GM23338 (cell line): ENCODE data around the gene PARVA. TPM values are rescaled to one million over a fixed set of nuclear protein-coding genes. Genes with fewer than 3 reads are reported as not detected.

Experiments used
- ATAC-seq: fragments of 200-7000 bp; cut with Tn5 transposase; 3 replicates; pipeline ENCODE4 v1.9.1; 2020
- DNase-seq: peaks from one replicate; pipeline ENCODE4 v3.0.0-alpha.2; 2015; ENCODE audit warnings: low spot score
- H2AFZ ChIP-seq: fragments of 200-600 bp; sonication (generic); 2 replicates; pipeline ENCODE4 v1.8.0; 2016; ENCODE audit warnings: antibody characterized with exemption, mild to moderate bottlenecking, moderate library complexity
- H3F3A ChIP-seq: fragments of 200-600 bp; sonication (generic); replicated peaks from 2 replicates; pipeline ENCODE4 v1.8.0; 2017; ENCODE audit warnings: antibody characterized with exemption, mixed run types, low read depth
- H3K27ac ChIP-seq: fragments of 200-600 bp; sonication (generic); 2 replicates; pipeline ENCODE4 v1.6.1; 2016; ENCODE audit warnings: low read depth
- H3K27me3 ChIP-seq: fragments of 200-600 bp; sonication (generic); 2 replicates; pipeline ENCODE4 v1.8.0; 2016; ENCODE audit warnings: mild to moderate bottlenecking, mixed run types, moderate library complexity; ENCODE audit not compliant: insufficient read depth
- H3K36me3 ChIP-seq: fragments of 200-600 bp; sonication (generic); 2 replicates; pipeline ENCODE4 v1.8.0; 2016; ENCODE audit warnings: mild to moderate bottlenecking; ENCODE audit not compliant: insufficient read depth
- H3K4me1 ChIP-seq: fragments of 200-600 bp; sonication (generic); 2 replicates; pipeline ENCODE4 v1.8.0; 2016; ENCODE audit warnings: mild to moderate bottlenecking, moderate library complexity; ENCODE audit not compliant: insufficient read depth
- H3K4me2 ChIP-seq: fragments of 200-600 bp; sonication (generic); 2 replicates; pipeline ENCODE4 v1.7.1; 2017; ENCODE audit warnings: mixed run types
- H3K4me3 ChIP-seq: fragments of 200-600 bp; sonication (generic); 2 replicates; pipeline ENCODE4 v1.6.1; 2016; ENCODE audit warnings: mixed run types
- H3K79me2 ChIP-seq: fragments of 200-600 bp; sonication (generic); replicated peaks from 2 replicates; pipeline ENCODE4 v1.8.0; 2017; ENCODE audit warnings: mild to moderate bottlenecking; ENCODE audit not compliant: insufficient read depth
- H3K9me2 ChIP-seq: fragments of 200-600 bp; sonication (generic); 2 replicates; pipeline ENCODE4 v1.8.0; 2017; ENCODE audit not compliant: insufficient read depth
- H4K20me1 ChIP-seq: fragments of 200-600 bp; sonication (generic); replicated peaks from 2 replicates; pipeline ENCODE4 v1.8.0; 2017; ENCODE audit warnings: mild to moderate bottlenecking; ENCODE audit not compliant: insufficient read depth
- H3K27ac Mint-ChIP-seq: 2 replicates; pipeline ENCODE4 v1.8.0; 2020; ENCODE audit warnings: inconsistent platforms, mild to moderate bottlenecking, moderate library complexity, mixed read lengths
- H3K27me3 Mint-ChIP-seq: 3 replicates; pipeline ENCODE4 v1.8.0; 2022; ENCODE audit warnings: low read depth, mild to moderate bottlenecking, moderate library complexity, mixed read lengths, inconsistent platforms; ENCODE audit not compliant: insufficient read depth, poor library complexity
- H3K36me3 Mint-ChIP-seq: 3 replicates; pipeline ENCODE4 v1.8.0; 2021; ENCODE audit warnings: low read depth, mild to moderate bottlenecking, inconsistent platforms, moderate library complexity, mixed read lengths
- H3K4me1 Mint-ChIP-seq: 3 replicates; pipeline ENCODE4 v1.8.0; 2020; ENCODE audit warnings: mild to moderate bottlenecking, inconsistent platforms, mixed read lengths
- H3K4me3 Mint-ChIP-seq: 3 replicates; pipeline ENCODE4 v1.8.0; 2021; ENCODE audit warnings: moderate library complexity, mild to moderate bottlenecking, inconsistent platforms, mixed read lengths
- H3K9me3 Mint-ChIP-seq: 3 replicates; pipeline ENCODE4 v1.8.0; 2020; ENCODE audit warnings: moderate library complexity, mild to moderate bottlenecking, inconsistent platforms, mixed read lengths
- CREB1 ChIP-seq: fragments of 250-450 bp; sonication (Bioruptor Pico); IDR thresholded peaks from 2 replicates; pipeline ENCODE4 v1.5.0; 2020; ENCODE audit warnings: low read depth, mild to moderate bottlenecking, moderate library complexity
- EZH2 ChIP-seq: fragments of 200-600 bp; sonication (generic); IDR thresholded peaks from one replicate; pipeline ENCODE4 v1.8.0; 2017; ENCODE audit warnings: antibody characterized with exemption, mild to moderate bottlenecking, low read depth; ENCODE audit not compliant: unreplicated experiment
- EZH2phosphoT487 ChIP-seq: fragments of 200-600 bp; sonication (generic); IDR thresholded peaks from one replicate; pipeline ENCODE4 v1.8.1; 2018; ENCODE audit warnings: antibody characterized with exemption; ENCODE audit not compliant: unreplicated experiment
- JUNB ChIP-seq: IDR thresholded peaks from one replicate; pipeline ENCODE4 v1.6.1; 2016; ENCODE audit warnings: antibody characterized with exemption; ENCODE audit not compliant: unreplicated experiment
- POLR2AphosphoS5 ChIP-seq: IDR thresholded peaks from 2 replicates; pipeline ENCODE4 v1.6.1; 2016; ENCODE audit warnings: antibody characterized with exemption, low read depth
- STAT1 ChIP-seq: IDR thresholded peaks from one replicate; pipeline ENCODE4 v1.6.1; 2016; ENCODE audit warnings: antibody characterized with exemption; ENCODE audit not compliant: unreplicated experiment
- ZNF114 ChIP-seq: fragments of 250-450 bp; sonication (Bioruptor Pico); IDR thresholded peaks from 2 replicates; pipeline ENCODE4 v1.5.0; 2020; ENCODE audit warnings: mild to moderate bottlenecking, moderate library complexity
- ZNF331 ChIP-seq: fragments of 250-450 bp; sonication (Bioruptor Pico); IDR thresholded peaks from 2 replicates; pipeline ENCODE4 v1.5.0; 2020; ENCODE audit warnings: low read depth, mild to moderate bottlenecking, moderate library complexity
- polyA plus RNA-seq: library from polyadenylated mRNA; unstranded; fragments of >200 nt; fragmentation: Nextera tagmentation; extraction: Ambion mirVana; gene quantifications from 2 replicates; pipeline ENCODE4 v1.2.1, GENCODE V29; 2016
- total RNA-seq: library from RNA; depleted of rRNA; stranded (reverse); fragments of >200 nt; shearing (Covaris generic); gene quantifications from 2 replicates; pipeline ENCODE4 v1.2.3, GENCODE V29; 2014
- TF ChIP-seq, protein P1 (sequence below): IDR thresholded peaks from one replicate; pipeline ENCODE4 v1.6.1; 2018; ENCODE audit warnings: antibody characterized with exemption; ENCODE audit not compliant: unreplicated experiment
- TF ChIP-seq, protein P2 (sequence below), 2 experiments: fragments of 200-600 bp in 1 of 2; sonication (generic) in 1 of 2; conservative IDR thresholded peaks; 2 replicates each; pipeline versions ENCODE4 v1.5.1 to v1.6.1; 2016 to 2017; ENCODE audit warnings: antibody characterized with exemption in 2 of 2, low read depth in 2 of 2, mild to moderate bottlenecking in 2 of 2, moderate library complexity in 1 of 2
- TF ChIP-seq, protein P3 (sequence below): IDR thresholded peaks from 2 replicates; pipeline ENCODE4 v1.6.1; 2016; ENCODE audit warnings: antibody characterized with exemption
- TF ChIP-seq, protein P4 (sequence below): fragments of 250-450 bp; sonication (Bioruptor Pico); IDR thresholded peaks from 2 replicates; pipeline ENCODE4 v1.5.0; 2020; ENCODE audit warnings: mild to moderate bottlenecking, moderate library complexity

The PARVA gene
- total and polyA plus RNA-seq, 2 experiments from 2014 or later, result 5.8 to 6.9 TPM

DNA sequence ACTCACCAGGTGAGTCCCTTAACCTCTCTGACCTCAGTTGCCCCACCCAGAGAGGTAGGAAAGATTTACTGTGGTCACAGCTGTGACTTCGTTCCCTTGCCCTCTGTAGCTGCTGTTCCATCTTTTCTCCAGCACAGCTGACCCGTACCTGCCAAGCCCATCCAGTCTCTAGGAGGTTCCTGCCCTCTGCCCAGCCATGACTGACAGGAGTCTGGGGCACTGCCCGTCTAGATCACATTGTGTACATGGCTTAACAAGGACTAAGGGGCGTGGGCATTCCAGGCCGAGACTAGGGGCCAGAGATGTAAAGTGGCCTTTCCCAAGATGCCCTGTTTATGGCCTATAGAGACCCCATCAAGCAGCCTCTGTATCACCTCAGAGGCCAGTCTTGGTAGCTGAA is 132.0 kb downstream of the PARVA start:
- peaks cover 14% of the 10 kb centered on the region for H3K4me1 Mint-ChIP-seq

More for the DNA sequence above, 132.0 kb downstream of the PARVA start:
- H3K4me3 ChIP-seq, result no peak overlapping the region
- no peaks in the 10 kb centered on the region for H3K79me2 ChIP-seq
- H3K36me3 ChIP-seq, result no peaks in the 10 kb centered on the region
- peaks cover 14% of the 10 kb centered on the region; the same call in 1 of the 2 replicates for H3K4me1 ChIP-seq
- H3F3A ChIP-seq, result no peaks in the 10 kb centered on the region
- H3K27ac Mint-ChIP-seq, result no peak overlapping the region
- no peak overlapping the region for H3K4me2 ChIP-seq
- TF ChIP-seq EZH2phosphoT487 (no peak), ZNF331 (CRISPR knock-in tag) (no peak), STAT1 (no peak), POLR2AphosphoS5 (no peak), CREB1 (CRISPR knock-in tag) (no peak), JUNB (no peak), ZNF114 (CRISPR knock-in tag) (no peak), EZH2 (no peak)
- TF ChIP-seq, protein P1, sequence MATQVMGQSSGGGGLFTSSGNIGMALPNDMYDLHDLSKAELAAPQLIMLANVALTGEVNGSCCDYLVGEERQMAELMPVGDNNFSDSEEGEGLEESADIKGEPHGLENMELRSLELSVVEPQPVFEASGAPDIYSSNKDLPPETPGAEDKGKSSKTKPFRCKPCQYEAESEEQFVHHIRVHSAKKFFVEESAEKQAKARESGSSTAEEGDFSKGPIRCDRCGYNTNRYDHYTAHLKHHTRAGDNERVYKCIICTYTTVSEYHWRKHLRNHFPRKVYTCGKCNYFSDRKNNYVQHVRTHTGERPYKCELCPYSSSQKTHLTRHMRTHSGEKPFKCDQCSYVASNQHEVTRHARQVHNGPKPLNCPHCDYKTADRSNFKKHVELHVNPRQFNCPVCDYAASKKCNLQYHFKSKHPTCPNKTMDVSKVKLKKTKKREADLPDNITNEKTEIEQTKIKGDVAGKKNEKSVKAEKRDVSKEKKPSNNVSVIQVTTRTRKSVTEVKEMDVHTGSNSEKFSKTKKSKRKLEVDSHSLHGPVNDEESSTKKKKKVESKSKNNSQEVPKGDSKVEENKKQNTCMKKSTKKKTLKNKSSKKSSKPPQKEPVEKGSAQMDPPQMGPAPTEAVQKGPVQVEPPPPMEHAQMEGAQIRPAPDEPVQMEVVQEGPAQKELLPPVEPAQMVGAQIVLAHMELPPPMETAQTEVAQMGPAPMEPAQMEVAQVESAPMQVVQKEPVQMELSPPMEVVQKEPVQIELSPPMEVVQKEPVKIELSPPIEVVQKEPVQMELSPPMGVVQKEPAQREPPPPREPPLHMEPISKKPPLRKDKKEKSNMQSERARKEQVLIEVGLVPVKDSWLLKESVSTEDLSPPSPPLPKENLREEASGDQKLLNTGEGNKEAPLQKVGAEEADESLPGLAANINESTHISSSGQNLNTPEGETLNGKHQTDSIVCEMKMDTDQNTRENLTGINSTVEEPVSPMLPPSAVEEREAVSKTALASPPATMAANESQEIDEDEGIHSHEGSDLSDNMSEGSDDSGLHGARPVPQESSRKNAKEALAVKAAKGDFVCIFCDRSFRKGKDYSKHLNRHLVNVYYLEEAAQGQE, result no peak
- TF ChIP-seq, protein P2, sequence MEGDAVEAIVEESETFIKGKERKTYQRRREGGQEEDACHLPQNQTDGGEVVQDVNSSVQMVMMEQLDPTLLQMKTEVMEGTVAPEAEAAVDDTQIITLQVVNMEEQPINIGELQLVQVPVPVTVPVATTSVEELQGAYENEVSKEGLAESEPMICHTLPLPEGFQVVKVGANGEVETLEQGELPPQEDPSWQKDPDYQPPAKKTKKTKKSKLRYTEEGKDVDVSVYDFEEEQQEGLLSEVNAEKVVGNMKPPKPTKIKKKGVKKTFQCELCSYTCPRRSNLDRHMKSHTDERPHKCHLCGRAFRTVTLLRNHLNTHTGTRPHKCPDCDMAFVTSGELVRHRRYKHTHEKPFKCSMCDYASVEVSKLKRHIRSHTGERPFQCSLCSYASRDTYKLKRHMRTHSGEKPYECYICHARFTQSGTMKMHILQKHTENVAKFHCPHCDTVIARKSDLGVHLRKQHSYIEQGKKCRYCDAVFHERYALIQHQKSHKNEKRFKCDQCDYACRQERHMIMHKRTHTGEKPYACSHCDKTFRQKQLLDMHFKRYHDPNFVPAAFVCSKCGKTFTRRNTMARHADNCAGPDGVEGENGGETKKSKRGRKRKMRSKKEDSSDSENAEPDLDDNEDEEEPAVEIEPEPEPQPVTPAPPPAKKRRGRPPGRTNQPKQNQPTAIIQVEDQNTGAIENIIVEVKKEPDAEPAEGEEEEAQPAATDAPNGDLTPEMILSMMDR (conservative IDR thresholded peaks at IDR 0.05; ENCODE audit: low read depth in 2 of 2), result no peak
- TF ChIP-seq, protein P3, sequence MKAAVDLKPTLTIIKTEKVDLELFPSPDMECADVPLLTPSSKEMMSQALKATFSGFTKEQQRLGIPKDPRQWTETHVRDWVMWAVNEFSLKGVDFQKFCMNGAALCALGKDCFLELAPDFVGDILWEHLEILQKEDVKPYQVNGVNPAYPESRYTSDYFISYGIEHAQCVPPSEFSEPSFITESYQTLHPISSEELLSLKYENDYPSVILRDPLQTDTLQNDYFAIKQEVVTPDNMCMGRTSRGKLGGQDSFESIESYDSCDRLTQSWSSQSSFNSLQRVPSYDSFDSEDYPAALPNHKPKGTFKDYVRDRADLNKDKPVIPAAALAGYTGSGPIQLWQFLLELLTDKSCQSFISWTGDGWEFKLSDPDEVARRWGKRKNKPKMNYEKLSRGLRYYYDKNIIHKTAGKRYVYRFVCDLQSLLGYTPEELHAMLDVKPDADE, result no peak
- TF ChIP-seq, protein P4, sequence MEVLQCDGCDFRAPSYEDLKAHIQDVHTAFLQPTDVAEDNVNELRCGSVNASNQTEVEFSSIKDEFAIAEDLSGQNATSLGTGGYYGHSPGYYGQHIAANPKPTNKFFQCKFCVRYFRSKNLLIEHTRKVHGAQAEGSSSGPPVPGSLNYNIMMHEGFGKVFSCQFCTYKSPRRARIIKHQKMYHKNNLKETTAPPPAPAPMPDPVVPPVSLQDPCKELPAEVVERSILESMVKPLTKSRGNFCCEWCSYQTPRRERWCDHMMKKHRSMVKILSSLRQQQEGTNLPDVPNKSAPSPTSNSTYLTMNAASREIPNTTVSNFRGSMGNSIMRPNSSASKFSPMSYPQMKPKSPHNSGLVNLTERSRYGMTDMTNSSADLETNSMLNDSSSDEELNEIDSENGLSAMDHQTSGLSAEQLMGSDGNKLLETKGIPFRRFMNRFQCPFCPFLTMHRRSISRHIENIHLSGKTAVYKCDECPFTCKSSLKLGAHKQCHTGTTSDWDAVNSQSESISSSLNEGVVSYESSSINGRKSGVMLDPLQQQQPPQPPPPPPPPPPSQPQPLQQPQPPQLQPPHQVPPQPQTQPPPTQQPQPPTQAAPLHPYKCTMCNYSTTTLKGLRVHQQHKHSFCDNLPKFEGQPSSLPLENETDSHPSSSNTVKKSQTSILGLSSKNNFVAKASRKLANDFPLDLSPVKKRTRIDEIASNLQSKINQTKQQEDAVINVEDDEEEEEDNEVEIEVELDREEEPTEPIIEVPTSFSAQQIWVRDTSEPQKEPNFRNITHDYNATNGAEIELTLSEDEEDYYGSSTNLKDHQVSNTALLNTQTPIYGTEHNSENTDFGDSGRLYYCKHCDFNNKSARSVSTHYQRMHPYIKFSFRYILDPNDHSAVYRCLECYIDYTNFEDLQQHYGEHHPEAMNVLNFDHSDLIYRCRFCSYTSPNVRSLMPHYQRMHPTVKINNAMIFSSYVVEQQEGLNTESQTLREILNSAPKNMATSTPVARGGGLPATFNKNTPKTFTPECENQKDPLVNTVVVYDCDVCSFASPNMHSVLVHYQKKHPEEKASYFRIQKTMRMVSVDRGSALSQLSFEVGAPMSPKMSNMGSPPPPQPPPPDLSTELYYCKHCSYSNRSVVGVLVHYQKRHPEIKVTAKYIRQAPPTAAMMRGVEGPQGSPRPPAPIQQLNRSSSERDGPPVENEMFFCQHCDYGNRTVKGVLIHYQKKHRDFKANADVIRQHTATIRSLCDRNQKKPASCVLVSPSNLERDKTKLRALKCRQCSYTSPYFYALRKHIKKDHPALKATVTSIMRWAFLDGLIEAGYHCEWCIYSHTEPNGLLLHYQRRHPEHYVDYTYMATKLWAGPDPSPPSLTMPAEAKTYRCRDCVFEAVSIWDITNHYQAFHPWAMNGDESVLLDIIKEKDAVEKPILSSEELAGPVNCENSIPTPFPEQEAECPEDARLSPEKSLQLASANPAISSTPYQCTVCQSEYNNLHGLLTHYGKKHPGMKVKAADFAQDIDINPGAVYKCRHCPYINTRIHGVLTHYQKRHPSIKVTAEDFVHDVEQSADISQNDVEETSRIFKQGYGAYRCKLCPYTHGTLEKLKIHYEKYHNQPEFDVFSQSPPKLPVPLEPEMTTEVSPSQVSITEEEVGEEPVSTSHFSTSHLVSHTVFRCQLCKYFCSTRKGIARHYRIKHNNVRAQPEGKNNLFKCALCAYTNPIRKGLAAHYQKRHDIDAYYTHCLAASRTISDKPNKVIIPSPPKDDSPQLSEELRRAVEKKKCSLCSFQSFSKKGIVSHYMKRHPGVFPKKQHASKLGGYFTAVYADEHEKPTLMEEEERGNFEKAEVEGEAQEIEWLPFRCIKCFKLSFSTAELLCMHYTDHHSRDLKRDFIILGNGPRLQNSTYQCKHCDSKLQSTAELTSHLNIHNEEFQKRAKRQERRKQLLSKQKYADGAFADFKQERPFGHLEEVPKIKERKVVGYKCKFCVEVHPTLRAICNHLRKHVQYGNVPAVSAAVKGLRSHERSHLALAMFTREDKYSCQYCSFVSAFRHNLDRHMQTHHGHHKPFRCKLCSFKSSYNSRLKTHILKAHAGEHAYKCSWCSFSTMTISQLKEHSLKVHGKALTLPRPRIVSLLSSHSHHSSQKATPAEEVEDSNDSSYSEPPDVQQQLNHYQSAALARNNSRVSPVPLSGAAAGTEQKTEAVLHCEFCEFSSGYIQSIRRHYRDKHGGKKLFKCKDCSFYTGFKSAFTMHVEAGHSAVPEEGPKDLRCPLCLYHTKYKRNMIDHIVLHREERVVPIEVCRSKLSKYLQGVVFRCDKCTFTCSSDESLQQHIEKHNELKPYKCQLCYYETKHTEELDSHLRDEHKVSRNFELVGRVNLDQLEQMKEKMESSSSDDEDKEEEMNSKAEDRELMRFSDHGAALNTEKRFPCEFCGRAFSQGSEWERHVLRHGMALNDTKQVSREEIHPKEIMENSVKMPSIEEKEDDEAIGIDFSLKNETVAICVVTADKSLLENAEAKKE (CRISPR knock-in tag), result no peak
- no peak overlapping the region for H2AFZ ChIP-seq
- no peaks in the 10 kb centered on the region for H3K27me3 ChIP-seq
- DNase-seq (no peak), ATAC-seq (no peak)
- no peaks in the 10 kb centered on the region for H3K9me3 Mint-ChIP-seq
- H3K36me3 Mint-ChIP-seq, result no peaks in the 10 kb centered on the region
- H3K27ac ChIP-seq, result no peak overlapping the region
- H3K27me3 Mint-ChIP-seq, result peaks cover 5% of the 10 kb centered on the region
- H3K4me3 Mint-ChIP-seq, result no peak overlapping the region
- no peaks in the 10 kb centered on the region for H3K9me2 ChIP-seq
- H4K20me1 ChIP-seq, result no peaks in the 10 kb centered on the region
